Testis (tissue), 3 donors: ENCODE data around the gene TMEM269. TPM values are rescaled to one million over a fixed set of nuclear protein-coding genes. Genes with fewer than 3 reads are reported as not detected.

Experiments
- DNase-seq: peaks from one replicate; pipeline ENCODE4 v3.0.0-alpha.2; 2019
- H3K27ac ChIP-seq, 2 donors: fragments of 200-600 bp; sonication (generic); one replicate each; pipeline ENCODE4 v1.5.1; 2019
- H3K27me3 ChIP-seq: fragments of 200-600 bp; sonication (generic); one replicate; pipeline ENCODE4 v1.5.1; 2019
- H3K36me3 ChIP-seq: fragments of 200-600 bp; sonication (generic); one replicate; pipeline ENCODE4 v1.5.1; 2017; ENCODE audit warnings: low read depth; ENCODE audit errors: missing control alignments
- H3K4me1 ChIP-seq: fragments of 200-600 bp; sonication (generic); one replicate; pipeline ENCODE4 v1.5.1; 2019
- H3K4me3 ChIP-seq, 2 donors: fragments of 200-600 bp; sonication (generic); one replicate each; pipeline ENCODE4 v1.5.1; 2017 to 2019
- H3K9me3 ChIP-seq: fragments of 200-600 bp; sonication (generic); one replicate; pipeline ENCODE4 v1.5.1; 2017
- POLR2A ChIP-seq: fragments of 450-650 bp; IDR thresholded peaks from one replicate; pipeline ENCODE4 v1.6.1; 2017; ENCODE audit warnings: antibody characterized with exemption, mild to moderate bottlenecking, moderate library complexity
- WGBS, 2 donors: methylation state at CpG; one replicate each; pipeline ENCODE4 v1.1.5; 2018; 5-methylcytosine and 5-hydroxymethylcytosine counted together
- intact Hi-C: fragments of 100-400 bp; cut with DNase I; formaldehyde crosslinking; loops from one replicate; pipeline ENCODE4 v1.15.1; 2023; ENCODE audit warnings: low total_unique reads
- polyA plus RNA-seq: library from polyadenylated mRNA; stranded (reverse); fragments of 350-450 nt; fragmentation: Illumina TruSeq; extraction: RNeasy Lipid Tissue Mini Kit (QIAGEN cat#74804); gene quantifications from one replicate; pipeline ENCODE4 v1.2.3, GENCODE V29; 2014; ENCODE audit warnings: low read depth, low replicate concordance; ENCODE audit not compliant: insufficient read depth
- total RNA-seq, 2 donors: library from RNA; depleted of rRNA; stranded (reverse); fragments of >200 nt; gene quantifications; one replicate each; pipeline ENCODE4 v1.2.3, GENCODE V29; 2016
- TF ChIP-seq, protein P1 (sequence below), 3 experiments: fragments of 450-650 bp in 2 of 3; fragments of 200-600 bp in 1 of 3; sonication (generic) in 1 of 3; IDR thresholded peaks; one replicate each; pipeline ENCODE4 v1.5.1; 2016 to 2019; ENCODE audit warnings: antibody characterized with exemption in 3 of 3, mild to moderate bottlenecking in 2 of 3, moderate library complexity in 1 of 3

TMEM269 gene
- total and polyA plus RNA-seq, 3 donors from 2014 or later, result 0.68 to 3.5 (median 1.6) TPM

DNA sequence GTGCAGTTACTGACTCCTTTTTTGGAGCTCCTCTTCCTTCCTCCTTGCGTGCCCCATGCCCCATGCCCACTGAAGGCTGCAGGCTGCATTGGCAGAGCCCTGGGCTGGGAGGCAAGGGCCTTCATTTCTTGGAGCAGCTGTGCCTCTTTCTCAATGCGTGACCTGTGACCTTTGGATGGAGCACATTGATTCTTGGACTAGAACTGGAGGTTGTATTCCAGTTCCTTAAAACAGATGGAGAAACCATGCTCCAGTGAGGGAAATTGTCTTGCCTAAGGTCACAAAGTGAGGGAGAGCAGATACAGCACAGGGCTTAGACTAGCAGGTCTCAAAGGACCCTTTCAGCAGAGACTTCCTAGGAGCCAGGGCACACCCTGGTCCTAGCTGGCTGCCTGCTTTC is 9.0 kb downstream of the TMEM269 start:
- Histone ChIP-seq H3K4me1 (no peaks in the 10 kb centered on the region), H3K9me3 (no peaks in the 10 kb centered on the region), H3K36me3 (no peaks in the 10 kb centered on the region), H3K4me3 (no peak overlapping the region), H3K27ac (no peak overlapping the region), H3K27me3 (no peaks in the 10 kb centered on the region)
- TF ChIP-seq, protein P1, sequence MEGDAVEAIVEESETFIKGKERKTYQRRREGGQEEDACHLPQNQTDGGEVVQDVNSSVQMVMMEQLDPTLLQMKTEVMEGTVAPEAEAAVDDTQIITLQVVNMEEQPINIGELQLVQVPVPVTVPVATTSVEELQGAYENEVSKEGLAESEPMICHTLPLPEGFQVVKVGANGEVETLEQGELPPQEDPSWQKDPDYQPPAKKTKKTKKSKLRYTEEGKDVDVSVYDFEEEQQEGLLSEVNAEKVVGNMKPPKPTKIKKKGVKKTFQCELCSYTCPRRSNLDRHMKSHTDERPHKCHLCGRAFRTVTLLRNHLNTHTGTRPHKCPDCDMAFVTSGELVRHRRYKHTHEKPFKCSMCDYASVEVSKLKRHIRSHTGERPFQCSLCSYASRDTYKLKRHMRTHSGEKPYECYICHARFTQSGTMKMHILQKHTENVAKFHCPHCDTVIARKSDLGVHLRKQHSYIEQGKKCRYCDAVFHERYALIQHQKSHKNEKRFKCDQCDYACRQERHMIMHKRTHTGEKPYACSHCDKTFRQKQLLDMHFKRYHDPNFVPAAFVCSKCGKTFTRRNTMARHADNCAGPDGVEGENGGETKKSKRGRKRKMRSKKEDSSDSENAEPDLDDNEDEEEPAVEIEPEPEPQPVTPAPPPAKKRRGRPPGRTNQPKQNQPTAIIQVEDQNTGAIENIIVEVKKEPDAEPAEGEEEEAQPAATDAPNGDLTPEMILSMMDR (IDR thresholded peaks at IDR 0.05), result no peak
- no peak for TF ChIP-seq POLR2A
- intact Hi-C loops, result no loop called here
- WGBS, 2 donors, result 84 to 90% methylated on average over 2 of the region's 2 CpGs
- no peak for DNase-seq

DNA sequence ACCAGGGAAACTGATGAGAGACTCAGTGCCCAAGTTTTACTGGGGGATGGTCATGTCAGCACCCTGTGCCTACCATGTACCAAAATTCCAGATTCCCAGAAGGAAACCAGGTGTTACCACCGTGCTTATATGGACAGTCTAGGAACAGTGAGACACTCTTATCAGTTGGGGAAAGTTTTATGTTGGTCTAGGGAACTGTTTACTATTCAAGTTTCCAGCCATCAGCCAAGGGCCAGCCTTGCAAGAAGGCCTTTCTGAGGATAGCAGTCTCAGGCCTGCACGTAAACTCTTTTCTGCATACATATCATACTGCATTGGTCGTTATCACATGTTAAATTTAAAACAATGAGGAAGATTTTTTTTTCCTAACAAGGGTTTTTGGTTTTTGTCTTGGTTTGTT is 12.6 kb downstream of the TMEM269 start:
- 83 to 87% methylated on average over 3 of the region's 3 CpGs for WGBS, 2 donors
- TF ChIP-seq, protein P1 (IDR thresholded peaks at IDR 0.05), result no peak
- TF ChIP-seq POLR2A, result no peak
- DNase-seq, result no peak

DNA sequence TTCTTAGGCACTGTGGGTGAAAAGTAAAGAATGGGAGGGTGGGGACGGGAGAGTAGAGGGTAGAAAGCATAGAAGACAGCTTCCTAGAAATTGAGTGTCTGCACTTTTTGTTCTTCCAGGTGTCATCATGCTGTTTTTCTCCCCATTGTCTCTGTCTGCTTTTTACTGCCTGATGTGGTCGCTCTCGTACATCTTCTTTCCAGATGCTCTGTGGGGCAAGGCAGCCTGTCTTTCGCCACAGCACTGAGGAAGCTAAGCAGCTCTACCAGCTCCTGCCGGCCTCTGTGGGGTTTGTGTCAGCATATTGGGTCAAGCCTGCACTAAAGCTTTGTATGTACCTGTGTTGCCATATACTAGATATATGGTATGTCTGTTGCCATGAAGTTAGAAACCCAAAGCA is 13.2 kb downstream of the TMEM269 start:
- intact Hi-C loops, result no loop called here
- H3K36me3 ChIP-seq, result no peaks in the 10 kb centered on the region
- H3K27me3 ChIP-seq, result no peaks in the 10 kb centered on the region
- DNase-seq, result no peak
- no peak overlapping the region for H3K4me3 ChIP-seq
- H3K9me3 ChIP-seq, result no peaks in the 10 kb centered on the region
- no peak for TF ChIP-seq POLR2A
- TF ChIP-seq, protein P1 (IDR thresholded peaks at IDR 0.05), result no peak
- H3K4me1 ChIP-seq, result peaks cover 5% of the 10 kb centered on the region
- WGBS, 2 donors, result 74 to 92% methylated on average over 5 of the region's 5 CpGs
- H3K27ac ChIP-seq, result no peak overlapping the region

More for the DNA sequence above, 12.6 kb downstream of the TMEM269 start:
- H3K36me3 ChIP-seq, result no peaks in the 10 kb centered on the region
- intact Hi-C loops, result no loop called here
- no peak overlapping the region for H3K4me3 ChIP-seq
- no peaks in the 10 kb centered on the region for H3K9me3 ChIP-seq
- H3K4me1 ChIP-seq, result peaks cover 5% of the 10 kb centered on the region
- H3K27me3 ChIP-seq, result no peaks in the 10 kb centered on the region
- H3K27ac ChIP-seq, result no peak overlapping the region

DNA sequence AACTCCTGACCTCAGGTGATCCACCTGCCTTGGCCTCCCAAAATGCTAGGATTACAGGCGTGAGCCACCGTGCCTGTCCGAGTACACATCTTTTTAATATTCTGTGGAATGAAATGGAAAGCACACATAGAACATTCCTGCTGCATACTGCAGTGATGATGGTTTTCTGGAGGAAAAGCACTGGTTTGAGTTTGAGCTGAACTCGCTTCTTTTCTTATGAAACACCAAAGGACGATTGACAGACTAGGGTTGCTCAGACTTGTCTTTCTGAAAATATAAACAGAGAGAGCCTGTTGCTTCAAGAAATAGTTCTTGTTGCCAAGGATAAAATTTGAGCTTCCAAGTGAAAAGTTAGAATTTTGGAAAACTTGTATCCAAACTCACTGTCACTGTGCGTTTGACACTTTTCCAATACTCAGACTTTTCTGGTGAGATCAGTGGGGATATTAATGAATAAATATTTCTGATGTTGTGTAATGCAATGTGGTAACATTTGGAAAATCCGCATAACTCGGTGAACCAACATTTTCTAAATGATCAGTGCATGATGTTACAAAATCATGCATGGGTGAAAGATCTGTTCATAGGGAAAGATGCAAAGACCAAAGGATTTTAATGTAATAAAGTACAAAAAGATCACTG is 17.2 kb downstream of the TMEM269 start:
- Histone ChIP-seq H3K4me1 (peaks cover 5% of the 10 kb centered on the region), H3K27me3 (no peaks in the 10 kb centered on the region), H3K27ac (no peak overlapping the region), H3K9me3 (no peaks in the 10 kb centered on the region), H3K4me3 (no peak overlapping the region), H3K36me3 (no peaks in the 10 kb centered on the region)
- TF ChIP-seq, protein P1 (IDR thresholded peaks at IDR 0.05), result no peak
- no peak for TF ChIP-seq POLR2A
- intact Hi-C loops, result no loop called here
- no peak for DNase-seq
- 85 to 88% methylated on average over 8 of the region's 8 CpGs for WGBS, 2 donors

DNA sequence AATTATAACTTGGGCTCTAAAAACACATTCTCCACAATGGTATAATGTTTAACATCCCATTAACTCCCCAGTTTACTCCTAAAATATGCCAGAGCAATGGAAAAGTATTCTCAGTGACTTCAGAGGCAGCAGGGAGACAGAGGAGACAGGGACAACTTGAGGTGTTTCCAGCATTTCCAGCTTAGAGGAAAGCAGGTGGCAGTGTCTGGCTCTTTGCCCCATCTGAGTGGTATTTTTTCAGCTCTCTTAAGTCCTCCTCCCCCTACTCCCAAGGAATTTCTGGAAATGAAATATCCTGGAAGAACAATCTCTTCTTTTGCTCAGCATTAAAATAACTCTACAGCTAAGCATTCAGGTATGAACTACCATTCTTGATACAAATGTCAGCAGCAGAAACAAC is 21.4 kb downstream of the TMEM269 start:
- intact Hi-C loops, result no loop called here
- no peak for DNase-seq

More for the DNA sequence above, 21.4 kb downstream of the TMEM269 start:
- no peaks in the 10 kb centered on the region for H3K27me3 ChIP-seq
- no peaks in the 10 kb centered on the region for H3K36me3 ChIP-seq
- TF ChIP-seq, protein P1 (IDR thresholded peaks at IDR 0.05), result no peak
- no peaks in the 10 kb centered on the region for H3K9me3 ChIP-seq
- H3K27ac ChIP-seq, result no peak overlapping the region
- H3K4me3 ChIP-seq, result no peak overlapping the region
- H3K4me1 ChIP-seq, result no peaks in the 10 kb centered on the region
